H1 (cell line): ENCODE results near the gene DENND5B. TPM values are rescaled to one million over a fixed set of nuclear protein-coding genes. Genes with fewer than 3 reads are reported as not detected.

Source experiments
- CTCF ChIA-PET: fragments of 300-600 bp; sonication (Branson Sonifier 250); formaldehyde crosslinking; loops from one replicate; lab custom pipeline; 2021; ENCODE audit not compliant: partially characterized antibody; lab: Charles Lee
- POLR2A ChIA-PET: fragments of 300-600 bp; sonication (Branson Sonifier 250); formaldehyde crosslinking; loops from one replicate; lab custom pipeline; 2021; ENCODE audit warnings: inconsistent platforms; ENCODE audit not compliant: partially characterized antibody; lab: Charles Lee
- DNase-seq, 2 experiments: peaks; one replicate each; pipeline versions ENCODE4 v3.0.0 to v3.0.0-alpha.2; 2010 to 2022; ENCODE audit warnings: low spot score in 2 of 2, low read depth in 1 of 2, mixed read lengths in 1 of 2
- FAIRE-seq: peaks from 2 replicates; lab custom pipeline; 2011; peaks lifted over from hg19 to GRCh38; lab: Jason Lieb, UNC
- H2AFZ ChIP-seq: 2 replicates; pipeline ENCODE4 v1.8.1; 2012; ENCODE audit warnings: low read length, inconsistent platforms
- H2AK5ac ChIP-seq: 2 replicates; pipeline ENCODE4 v1.6.1; 2013; ENCODE audit warnings: low read depth, low read length
- H2BK120ac ChIP-seq: replicated peaks from 2 replicates; pipeline ENCODE3; 2013; ENCODE audit warnings: low read depth, low read length, inconsistent platforms
- H2BK12ac ChIP-seq: 2 replicates; pipeline ENCODE4 v1.6.1; 2013; ENCODE audit warnings: low read depth, low read length
- H2BK15ac ChIP-seq: 2 replicates; pipeline ENCODE4 v1.6.1; 2013; ENCODE audit warnings: low read length
- H2BK20ac ChIP-seq: 2 replicates; pipeline ENCODE4 v1.6.1; 2013; ENCODE audit warnings: low read length
- H2BK5ac ChIP-seq: 2 replicates; pipeline ENCODE4 v1.6.1; 2013; ENCODE audit warnings: low read depth, low read length
- H3K14ac ChIP-seq: 2 replicates; pipeline ENCODE4 v1.6.1; 2013; ENCODE audit warnings: inconsistent platforms; ENCODE audit not compliant: insufficient read length
- H3K18ac ChIP-seq: 2 replicates; pipeline ENCODE4 v1.6.1; 2013; ENCODE audit warnings: low read length; ENCODE audit errors: extremely low read depth
- H3K23ac ChIP-seq: 2 replicates; pipeline ENCODE4 v1.6.1; 2013; ENCODE audit warnings: inconsistent platforms; ENCODE audit not compliant: insufficient read length
- H3K23me2 ChIP-seq: 2 replicates; pipeline ENCODE4 v1.6.1; 2013; ENCODE audit warnings: low read depth, low read length
- H3K27ac ChIP-seq: 2 replicates; pipeline ENCODE4 v1.6.1; 2011; ENCODE audit warnings: low read depth, low read length, inconsistent platforms
- H3K27me3 ChIP-seq, 4 experiments: replicated peaks in 1 of 4; 1 replicate in 1 of 4; 2 replicates in 3 of 4; pipeline versions ENCODE4 v1.6.1 to v1.8.1; 2011 to 2013; ENCODE audit warnings: low read length in 3 of 4, mild to moderate bottlenecking in 3 of 4, inconsistent platforms in 2 of 4, mixed read lengths in 2 of 4, moderate library complexity in 1 of 4; ENCODE audit not compliant: control insufficient read depth in 3 of 4, insufficient read depth in 3 of 4; ENCODE audit errors: extremely low read depth in 1 of 4
- H3K36me3 ChIP-seq, 4 experiments: 2 replicates each; pipeline versions ENCODE4 v1.6.1 to v1.8.1; 2011 to 2013; ENCODE audit warnings: mild to moderate bottlenecking in 4 of 4, low read length in 3 of 4, moderate library complexity in 2 of 4, control low read depth in 1 of 4, inconsistent platforms in 1 of 4; ENCODE audit not compliant: insufficient read depth in 4 of 4, control insufficient read depth in 2 of 4
- H3K4ac ChIP-seq: replicated peaks from 2 replicates; pipeline ENCODE3; 2013; ENCODE audit warnings: low read length, low read depth, mixed read lengths, inconsistent platforms; ENCODE audit not compliant: insufficient read length
- H3K4me1 ChIP-seq, 4 experiments: replicated peaks in 1 of 4; 1 replicate in 1 of 4; 2 replicates in 3 of 4; pipeline versions ENCODE4 v1.6.1 to v1.8.1; 2011 to 2013; ENCODE audit warnings: low read length in 3 of 4, inconsistent platforms in 2 of 4, mixed read lengths in 1 of 4; ENCODE audit not compliant: insufficient read depth in 4 of 4, control insufficient read depth in 3 of 4
- H3K4me2 ChIP-seq, 2 experiments: 2 replicates each; pipeline versions ENCODE4 v1.6.1 to v1.8.1; 2011 to 2013; ENCODE audit warnings: low read depth in 2 of 2, low read length in 2 of 2, control low read depth in 1 of 2, inconsistent platforms in 1 of 2, mild to moderate bottlenecking in 1 of 2; ENCODE audit not compliant: insufficient read depth in 1 of 2
- H3K4me3 ChIP-seq, 4 experiments: fragments of 200-600, 300-600 bp in 1 of 4; sonication (generic), shearing (Covaris generic), sonication (Bioruptor Twin) in 1 of 4; 2 replicates each; pipeline versions ENCODE4 v1.5.1 to v1.8.1; 2011 to 2016; ENCODE audit warnings: low read length in 4 of 4, low read depth in 3 of 4, control low read depth in 2 of 4, inconsistent platforms in 2 of 4, mild to moderate bottlenecking in 2 of 4, mixed read lengths in 1 of 4, moderate library complexity in 1 of 4; ENCODE audit not compliant: insufficient read depth in 2 of 4; ENCODE audit errors: extremely low read depth in 1 of 4
- H3K56ac ChIP-seq: replicated peaks from 2 replicates; pipeline ENCODE3; 2013; ENCODE audit warnings: low read depth, mild to moderate bottlenecking, mixed read lengths, low read length, inconsistent platforms; ENCODE audit not compliant: insufficient read length
- H3K79me1 ChIP-seq: 2 replicates; pipeline ENCODE4 v1.6.1; 2013; ENCODE audit warnings: low read depth, low read length, control low read depth
- H3K79me2 ChIP-seq, 2 experiments: 2 replicates each; pipeline versions ENCODE4 v1.6.1 to v1.8.1; 2012 to 2013; ENCODE audit warnings: low read length in 2 of 2, mild to moderate bottlenecking in 2 of 2, inconsistent platforms in 1 of 2; ENCODE audit not compliant: insufficient read depth in 2 of 2, control insufficient read depth in 1 of 2
- H3K9ac ChIP-seq, 4 experiments: replicated peaks in 1 of 4; 1 replicate in 1 of 4; 2 replicates in 3 of 4; pipeline versions ENCODE4 v1.6.1 to v1.8.1; 2011 to 2013; ENCODE audit warnings: low read depth in 3 of 4, low read length in 3 of 4, control low read depth in 2 of 4, mild to moderate bottlenecking in 2 of 4, moderate library complexity in 2 of 4, inconsistent platforms in 1 of 4; ENCODE audit errors: extremely low read depth in 1 of 4
- H3K9me3 ChIP-seq, 2 experiments: 2 replicates each; pipeline versions ENCODE4 v1.6.1 to v1.8.1; 2012 to 2013; ENCODE audit warnings: mild to moderate bottlenecking in 2 of 2, moderate library complexity in 2 of 2, control low read depth in 1 of 2, inconsistent platforms in 1 of 2, low read depth in 1 of 2, low read length in 1 of 2, mixed read lengths in 1 of 2; ENCODE audit not compliant: insufficient read depth in 2 of 2
- H4K20me1 ChIP-seq, 2 experiments: replicated peaks in 1 of 2; 2 replicates each; pipeline versions ENCODE3 to v1.8.1; 2011 to 2013; ENCODE audit warnings: inconsistent platforms in 2 of 2, low read length in 2 of 2, mild to moderate bottlenecking in 1 of 2; ENCODE audit not compliant: insufficient read depth in 2 of 2, control insufficient read depth in 1 of 2
- H4K5ac ChIP-seq: 2 replicates; pipeline ENCODE4 v1.6.1; 2013; ENCODE audit warnings: low read length, low read depth, mixed read lengths, inconsistent platforms; ENCODE audit not compliant: insufficient read length
- H4K8ac ChIP-seq: 2 replicates; pipeline ENCODE4 v1.8.0; 2013; ENCODE audit warnings: mild to moderate bottlenecking, moderate library complexity, low read length, inconsistent platforms; ENCODE audit not compliant: insufficient read depth; ENCODE audit errors: extremely low read depth
- H4K91ac ChIP-seq: replicated peaks from 2 replicates; pipeline ENCODE3; 2013; ENCODE audit warnings: low read length, mixed read lengths, inconsistent platforms; ENCODE audit not compliant: insufficient read length
- ASH2L ChIP-seq: fragments of 200-600, 300-600 bp; sonication (generic); IDR thresholded peaks from one replicate; pipeline ENCODE4 v1.7.1; 2017; ENCODE audit warnings: low read length
- BACH1 ChIP-seq: IDR thresholded peaks from 2 replicates; pipeline ENCODE4 v1.6.1; 2012; ENCODE audit warnings: low read length, improper control_type of control experiment
- KDM4A ChIP-seq: IDR thresholded peaks from one replicate; pipeline ENCODE4 v1.7.1; 2012; ENCODE audit warnings: low read depth, mild to moderate bottlenecking, moderate library complexity, low read length, inconsistent platforms; ENCODE audit not compliant: severe bottlenecking
- MAFK ChIP-seq: IDR thresholded peaks from 2 replicates; pipeline ENCODE4 v1.6.1; 2012; ENCODE audit warnings: low read depth, mild to moderate bottlenecking, improper control_type of control experiment, low read length
- NRF1 ChIP-seq: IDR thresholded peaks from 2 replicates; pipeline ENCODE4 v1.6.1; 2011; ENCODE audit warnings: mild to moderate bottlenecking, low read depth, low read length, improper control_type of control experiment
- POU5F1 ChIP-seq: IDR thresholded peaks from 2 replicates; pipeline ENCODE4 v1.6.1; 2011; ENCODE audit warnings: low read depth, mild to moderate bottlenecking, low read length, moderate library complexity
- TAF1 ChIP-seq: IDR thresholded peaks from 2 replicates; pipeline ENCODE4 v1.6.1; 2011; ENCODE audit warnings: mild to moderate bottlenecking, low read depth, low read length
- TEAD4 ChIP-seq: IDR thresholded peaks from 2 replicates; pipeline ENCODE4 v1.6.1; 2012; ENCODE audit warnings: low read depth, low read length, inconsistent platforms, mixed read lengths
- WGBS, 2 experiments: shearing (Covaris generic) in 1 of 2; methylation state at CpG; one replicate each; pipeline versions ENCODE4 v1.1.6 to v1.1.7; 2013 to 2015; ENCODE audit warnings: low lambda C conversion rate in 2 of 2, mixed read lengths in 2 of 2, inconsistent platforms in 1 of 2, low coverage in 1 of 2, missing lambda C conversion rate in 1 of 2; ENCODE audit not compliant: insufficient replicate concordance in 2 of 2, insufficient coverage in 1 of 2, insufficient read length in 1 of 2; ENCODE audit errors: extremely low coverage in 1 of 2, missing lambda C conversion rate in 1 of 2; 5-methylcytosine and 5-hydroxymethylcytosine counted together
- polyA plus RNA-seq, 7 experiments: library from polyadenylated mRNA; depleted of rRNA in 3 of 7; stranded (reverse) in 5 of 7; unstranded in 2 of 7; fragments of >200 nt in 5 of 7; fragments of 200-250 nt in 2 of 7; gene quantifications; 1 replicate in 5 of 7; 2 replicates in 1 of 7; 4 replicates in 1 of 7; pipeline versions ENCODE4 v1.2.1 to v1.2.3, GENCODE V29; 2011 to 2013; ENCODE audit warnings: missing spikeins in 2 of 7, mixed read lengths in 2 of 7
- total RNA-seq: library from RNA; stranded (reverse); fragmentation: NEBNext Ultra II Directional; extraction: Animal tissue kit (Norgen Biotek cat#: 25700); gene quantifications from 2 replicates; pipeline ENCODE4 v1.2.1, GENCODE V29; 2021

Gene DENND5B
- total and polyA plus RNA-seq, 2 of the 8 experiments (the other 6 are each of a cell fraction or from before 2014, with no cell fraction given) = 13.4 to 20.2 TPM

DNA sequence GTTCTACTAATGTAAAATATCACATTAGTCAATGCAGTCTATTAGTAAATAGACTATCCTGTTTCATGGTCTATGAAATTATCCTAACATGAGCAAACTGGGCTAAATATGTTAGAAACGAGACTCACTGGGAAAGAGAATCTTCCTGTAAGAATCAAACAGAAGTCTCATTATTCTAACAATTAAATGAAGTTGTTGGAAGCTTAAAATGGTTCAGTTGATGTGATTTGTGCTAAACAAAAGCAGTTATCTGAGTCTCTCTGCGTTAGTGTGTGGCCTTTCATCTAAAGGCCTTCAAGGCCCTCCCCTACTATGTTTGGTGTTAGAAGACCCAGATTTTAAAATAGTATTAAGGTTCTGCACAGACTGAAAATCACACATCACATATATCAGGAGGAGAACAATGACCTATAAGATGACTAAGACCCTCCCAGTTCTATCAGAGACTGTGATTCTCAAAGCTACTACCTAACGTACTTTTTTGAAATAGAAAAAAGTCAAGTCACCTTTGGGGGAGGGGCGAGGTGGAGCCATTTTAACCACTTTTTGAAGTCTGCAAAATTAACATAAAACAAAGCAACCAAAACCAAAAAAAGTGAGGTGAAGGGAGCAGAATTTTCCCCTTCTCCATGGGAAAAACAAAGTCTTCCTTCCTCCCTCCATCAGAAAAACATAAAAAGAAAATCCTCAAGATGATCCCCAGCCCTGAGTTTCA, 82.3 kb downstream of the DENND5B start:
- Histone ChIP-seq H3K9me3 (peaks cover 8 to 13% of the 10 kb centered on the region in 2 experiments; a peak in 3 of 4 replicates), H2BK5ac (no peak overlapping the region), H4K5ac (peak overlapping the region; percentile 92), H3K4me3 (no peak overlapping the region), H3K79me2 (peaks cover 0 to 16% of the 10 kb centered on the region in 2 experiments; a peak in 1 of 4 replicates), H2BK15ac (no peak overlapping the region), H3K4ac (no peak overlapping the region), H2BK120ac (no peak overlapping the region), H2BK12ac (no peak overlapping the region), H3K23me2 (no peaks in the 10 kb centered on the region), H2AK5ac (no peak overlapping the region), H3K56ac (no peak overlapping the region), H4K8ac (no peak overlapping the region), H3K4me1 (peaks cover 7 to 18% (median 16%) of the 10 kb centered on the region in 4 experiments; a peak in 6 of 7 replicates), H3K27me3 (no peaks in the 10 kb centered on the region), H3K79me1 (no peaks in the 10 kb centered on the region), H3K14ac (no peak overlapping the region), H3K4me2 (peak overlapping the region in 1 of 2 experiments; percentile 33; a peak in 1 of 4 replicates), H2BK20ac (no peak overlapping the region), H4K20me1 (no peaks in the 10 kb centered on the region), H3K18ac (no peak overlapping the region; the same call in 1 of the 2 replicates), H4K91ac (no peak overlapping the region), H3K27ac (peak overlapping the region; percentile 12; the same call in 1 of the 2 replicates), H2AFZ (no peak overlapping the region), H3K36me3 (peaks cover 0 to 3% (median 0%) of the 10 kb centered on the region in 4 experiments; a peak in 2 of 8 replicates), H3K9ac (no peak overlapping the region), H3K23ac (no peak overlapping the region)
- FAIRE-seq = peak; percentile 45
- no peak for DNase-seq
- WGBS, 2 experiments = 63% methylated on average over 4 of the region's 4 CpGs; no CpG with 5 or more reads in 1 of the 2 experiments
- TF ChIP-seq TAF1 (no peak), ASH2L (peak; percentile 11), BACH1 (peak; percentile 67), TEAD4 (no peak), MAFK (peak; percentile 72; the same call in 1 of the 2 replicates), POU5F1 (0 out of 2 replicates have a peak, but pooled peaks have one; percentile 7), KDM4A (no peak), NRF1 (no peak)
- CTCF ChIA-PET = interaction anchor here (1.2 to 1.4 kb wide), 3 partner anchors 8 to 106 kb away, joined by 3 to 10 read pairs (median 4); no protein-coding TSS in a partner anchor
- POLR2A ChIA-PET = interaction anchor here (0.8 to 3.4 kb wide), 3 partner anchors 9 to 123 kb away, joined by 4 to 18 read pairs (median 4); no protein-coding TSS in a partner anchor
